Mucosa of stomach (tissue), 1 donor: ENCODE results near the gene KRTAP2-2.
"Not testable (repeated sequence)": the region's sequence is repeated elsewhere in the genome, so short reads cannot be mapped to it uniquely, and the experiment has no call there.

ENCODE experiments used
- H3K27me3 ChIP-seq: one replicate; pipeline ENCODE4 v1.7.0; 2013; ENCODE audit warnings: mild to moderate bottlenecking, low read length; ENCODE audit not compliant: control insufficient read depth, insufficient read depth
- H3K36me3 ChIP-seq: one replicate; pipeline ENCODE4 v1.7.0; 2013; ENCODE audit warnings: low read length; ENCODE audit not compliant: control insufficient read depth, insufficient read depth
- H3K4me1 ChIP-seq: one replicate; pipeline ENCODE4 v1.7.0; 2013; ENCODE audit warnings: mild to moderate bottlenecking, low read length; ENCODE audit not compliant: control insufficient read depth, insufficient read depth
- H3K4me3 ChIP-seq: one replicate; pipeline ENCODE4 v1.7.0; 2013; ENCODE audit warnings: low read length
- H3K9ac ChIP-seq: one replicate; pipeline ENCODE4 v1.7.0; 2013; ENCODE audit warnings: mild to moderate bottlenecking, low read length, moderate library complexity
- H3K9me3 ChIP-seq: one replicate; pipeline ENCODE4 v1.7.0; 2013; ENCODE audit warnings: mild to moderate bottlenecking, low read length, moderate library complexity; ENCODE audit not compliant: control insufficient read depth
- donor health status: Pancreatic carcinoma.

KRTAP2-2 gene, protein sequence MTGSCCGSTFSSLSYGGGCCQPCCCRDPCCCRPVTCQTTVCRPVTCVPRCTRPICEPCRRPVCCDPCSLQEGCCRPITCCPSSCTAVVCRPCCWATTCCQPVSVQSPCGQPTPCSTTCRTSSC

DNA sequence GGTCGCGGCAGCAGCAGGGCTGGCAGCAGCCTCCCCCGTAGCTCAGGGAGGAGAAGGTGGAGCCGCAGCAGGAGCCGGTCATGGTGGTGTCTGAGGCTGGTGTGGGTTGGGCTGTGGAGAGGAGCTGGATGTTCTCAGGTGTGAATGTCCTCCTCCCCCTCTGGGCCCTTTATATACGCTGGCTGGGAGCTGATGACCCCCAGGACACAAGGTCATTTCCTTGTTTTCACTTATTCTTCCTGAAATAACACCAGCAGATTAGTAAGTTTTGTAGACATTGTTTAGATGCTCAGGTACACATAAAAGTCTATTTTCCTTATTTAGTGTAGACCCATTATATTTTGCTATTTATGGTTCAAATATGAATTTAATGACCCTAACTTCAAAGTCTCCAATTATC lies at the start of gene KRTAP2-2:
KRTAP2-2 (minus strand) TSS at position 101 of the 400 bp plus-strand sequence; CDS start at position 82, 19 bp downstream.
- H3K4me1 ChIP-seq, H3K9me3 ChIP-seq, H3K27me3 ChIP-seq, H3K9ac ChIP-seq, H3K36me3 ChIP-seq, H3K4me3 ChIP-seq: not testable (repeated sequence)

DNA sequence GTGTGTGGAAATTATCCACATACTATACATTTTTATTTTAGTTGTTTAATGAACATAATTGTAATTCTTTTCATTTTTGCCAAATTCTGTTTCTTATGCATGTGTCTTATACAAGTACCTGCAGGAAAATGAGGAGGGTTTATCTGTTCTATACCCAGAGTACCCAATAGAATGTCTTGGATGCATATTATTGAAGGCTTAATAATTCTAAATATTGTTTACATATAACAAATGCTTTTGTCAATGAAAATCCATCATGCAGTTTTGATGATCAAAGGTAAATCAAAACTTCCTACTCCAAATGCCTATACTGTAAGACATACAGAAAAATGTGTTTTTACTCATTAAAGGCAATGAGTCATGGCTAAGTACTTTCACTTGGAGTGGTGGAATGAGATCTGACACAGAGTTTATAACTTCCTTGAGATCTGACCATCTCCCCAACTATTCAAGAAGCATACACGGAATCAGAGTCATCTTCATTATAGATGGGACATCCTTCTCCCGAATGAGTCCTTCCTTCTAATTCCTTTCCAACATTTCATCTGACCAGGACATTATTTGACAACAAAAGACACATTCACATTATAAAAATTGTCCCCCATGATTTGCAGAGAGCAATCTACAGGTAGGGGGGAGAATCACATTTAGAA lies 49.5 kb upstream of the KRTAP2-2 start:
- H3K4me3 ChIP-seq, H3K4me1 ChIP-seq, H3K9ac ChIP-seq, H3K9me3 ChIP-seq, H3K36me3 ChIP-seq, H3K27me3 ChIP-seq: not testable (repeated sequence)

DNA sequence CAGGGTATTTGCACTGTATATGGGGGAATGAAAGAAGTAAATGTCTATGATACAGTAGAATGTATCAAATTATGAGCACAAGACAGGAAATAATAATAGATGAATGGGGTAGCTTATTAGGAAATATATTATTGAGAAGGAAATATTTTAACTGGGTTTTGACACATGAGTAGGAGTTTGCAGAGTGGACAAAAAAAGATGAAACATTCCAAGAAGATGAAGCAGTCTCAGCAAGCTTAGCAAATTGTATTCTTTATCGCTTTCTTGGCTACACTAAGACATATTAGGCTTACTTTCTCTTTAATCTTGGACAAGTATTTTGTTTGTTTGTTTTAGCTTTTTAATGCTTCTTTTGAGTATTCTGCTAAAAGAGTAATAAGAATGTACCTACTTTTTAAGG lies 48.9 kb upstream of the KRTAP2-2 start:
- Histone ChIP-seq H3K36me3 (no peaks in the 10 kb centered on the region), H3K9me3 (no peaks in the 10 kb centered on the region), H3K27me3 (no peaks in the 10 kb centered on the region), H3K9ac (no peak overlapping the region), H3K4me3 (no peak overlapping the region), H3K4me1 (no peaks in the 10 kb centered on the region)

DNA sequence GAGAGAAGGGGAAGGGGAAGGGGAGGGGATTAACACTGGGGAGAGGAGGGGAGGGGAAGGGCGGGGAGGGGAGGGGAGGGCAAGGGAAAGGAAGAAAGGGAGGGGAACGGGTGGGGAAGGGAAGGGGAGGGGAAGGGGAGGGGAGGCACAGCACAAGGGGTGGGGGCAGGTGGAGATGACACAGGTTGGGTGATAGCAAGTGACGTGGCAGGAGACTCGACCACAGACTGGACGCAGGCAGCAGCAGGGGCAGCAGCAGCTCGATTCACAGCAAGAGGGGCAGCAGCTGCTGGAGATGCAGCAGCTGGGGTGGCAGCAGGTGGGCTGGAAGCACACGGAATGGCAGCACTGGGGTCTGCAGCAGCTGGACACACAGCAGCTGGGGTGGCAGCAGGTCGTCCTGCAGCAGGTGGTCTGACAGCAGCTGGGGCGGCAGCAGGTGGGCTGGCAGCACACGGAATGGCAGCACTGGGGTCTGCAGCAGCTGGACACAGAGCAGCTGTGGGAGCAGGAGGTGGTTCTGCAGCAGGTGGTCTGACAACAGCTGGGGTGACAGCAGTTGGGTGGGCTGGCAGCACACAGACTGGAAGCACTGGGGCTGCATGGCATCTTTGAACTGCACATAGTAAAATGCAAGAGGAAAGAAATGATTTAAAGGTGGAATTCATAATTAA lies 46.7 kb upstream of the KRTAP2-2 start, which contains the start of gene KRTAP4-16:
KRTAP4-16 (minus strand) TSS at position 624 of the 674 bp plus-strand sequence; CDS start at position 624, 0 bp downstream.
- no peak within 1 kb of the TSS for H3K4me3 ChIP-seq

DNA sequence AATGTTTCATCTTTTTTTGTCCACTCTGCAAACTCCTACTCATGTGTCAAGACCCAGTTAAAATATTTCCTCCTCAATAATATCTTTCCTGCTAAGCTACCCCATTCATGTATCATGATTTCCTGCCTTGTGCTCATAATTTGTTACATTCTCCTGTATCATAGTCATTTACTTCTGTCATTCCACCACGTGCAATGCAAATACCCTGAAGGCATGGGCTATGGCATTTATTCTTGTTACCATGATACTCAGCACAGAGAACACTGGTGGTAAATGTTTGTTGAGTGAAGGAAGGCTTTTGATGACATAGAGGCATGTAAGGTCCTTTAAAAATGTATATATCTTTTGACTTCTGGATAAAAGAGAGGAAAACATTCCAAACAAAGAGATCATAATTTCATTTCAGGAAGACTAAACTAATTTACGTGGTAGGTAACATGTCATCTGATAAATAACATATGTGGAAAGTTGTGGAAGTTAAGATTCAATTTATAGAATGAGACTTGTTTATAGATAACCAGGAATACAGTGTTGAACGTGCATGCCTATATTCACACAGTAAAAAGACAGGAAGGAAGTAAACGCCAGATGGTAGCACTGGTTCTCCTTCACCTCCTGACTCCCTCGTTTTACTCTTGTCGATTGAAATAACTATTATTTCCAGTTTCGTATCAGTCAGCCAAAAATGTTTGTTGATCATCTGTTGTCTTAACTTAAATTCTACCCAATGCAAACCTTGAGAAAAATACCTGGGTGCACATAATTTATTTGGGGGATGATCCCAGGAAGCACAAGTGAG lies 44.9 kb upstream of the KRTAP2-2 start:
- H3K27me3 ChIP-seq: not testable (repeated sequence)

More for the DNA sequence above, 46.7 kb upstream of the KRTAP2-2 start, which contains the start of gene KRTAP4-16:
- Histone ChIP-seq H3K27me3 (no peaks in the 10 kb centered on the region), H3K4me1 (no peaks in the 10 kb centered on the region), H3K36me3 (no peaks in the 10 kb centered on the region), H3K9me3 (no peaks in the 10 kb centered on the region), H3K9ac (no peak within 1 kb of the TSS)

DNA sequence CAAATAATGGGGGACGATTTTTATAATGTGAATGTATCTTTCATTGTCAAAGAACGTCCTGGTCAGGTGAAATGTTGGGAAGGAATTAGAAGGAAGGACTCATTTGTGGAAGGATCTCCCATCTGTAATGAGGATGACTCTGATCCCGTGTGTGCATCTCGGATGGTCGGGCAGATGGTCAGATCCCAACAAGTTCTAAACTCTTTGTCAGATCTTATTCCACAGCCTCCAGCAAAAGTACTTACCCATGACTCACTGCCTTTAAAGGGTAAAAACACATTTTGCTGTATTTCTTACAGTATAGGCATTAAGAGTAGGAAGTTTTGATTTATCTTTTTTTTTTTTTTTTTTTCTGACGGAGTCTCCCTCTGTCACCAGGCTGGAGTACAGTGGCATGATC lies 43.5 kb upstream of the KRTAP2-2 start:
- Histone ChIP-seq H3K36me3 (no peaks in the 10 kb centered on the region), H3K27me3 (no peaks in the 10 kb centered on the region), H3K4me3 (no peak overlapping the region), H3K4me1 (no peaks in the 10 kb centered on the region), H3K9me3 (no peaks in the 10 kb centered on the region), H3K9ac (no peak overlapping the region)

More for the DNA sequence above, 44.9 kb upstream of the KRTAP2-2 start:
- not testable (repeated sequence) for H3K4me1 ChIP-seq, H3K9me3 ChIP-seq, H3K4me3 ChIP-seq, H3K36me3 ChIP-seq, H3K9ac ChIP-seq

DNA sequence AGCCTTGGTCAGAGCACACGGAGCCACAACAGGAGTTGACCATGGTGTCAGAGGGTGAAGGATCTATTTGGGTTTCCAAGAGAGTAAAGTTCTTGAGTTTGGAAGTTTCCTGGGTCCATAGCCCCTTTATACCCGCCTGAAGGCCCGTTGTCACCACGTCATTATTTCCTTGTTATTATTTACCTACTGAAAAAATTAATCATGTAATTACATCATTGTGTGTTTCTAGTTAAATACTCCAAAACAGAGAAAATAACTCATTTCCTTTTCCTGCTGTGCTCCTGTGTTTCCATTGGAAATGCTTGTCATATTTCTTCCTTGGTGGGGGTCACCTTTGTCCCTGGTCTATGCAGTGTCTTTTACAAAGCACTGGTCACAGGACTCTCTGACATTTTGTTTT lies 43.0 kb upstream of the KRTAP2-2 start, which contains the start of gene KRTAP4-8:
KRTAP4-8 (minus strand) TSS at position 101 of the 400 bp plus-strand sequence; CDS start at position 43, 58 bp downstream.
- H3K9ac ChIP-seq: no peak within 1 kb of the TSS
- no peaks in the 10 kb centered on the region for H3K4me1 ChIP-seq
- no peaks in the 10 kb centered on the region for H3K27me3 ChIP-seq
- H3K9me3 ChIP-seq: no peaks in the 10 kb centered on the region
- no peak within 1 kb of the TSS for H3K4me3 ChIP-seq
- H3K36me3 ChIP-seq: no peaks in the 10 kb centered on the region

DNA sequence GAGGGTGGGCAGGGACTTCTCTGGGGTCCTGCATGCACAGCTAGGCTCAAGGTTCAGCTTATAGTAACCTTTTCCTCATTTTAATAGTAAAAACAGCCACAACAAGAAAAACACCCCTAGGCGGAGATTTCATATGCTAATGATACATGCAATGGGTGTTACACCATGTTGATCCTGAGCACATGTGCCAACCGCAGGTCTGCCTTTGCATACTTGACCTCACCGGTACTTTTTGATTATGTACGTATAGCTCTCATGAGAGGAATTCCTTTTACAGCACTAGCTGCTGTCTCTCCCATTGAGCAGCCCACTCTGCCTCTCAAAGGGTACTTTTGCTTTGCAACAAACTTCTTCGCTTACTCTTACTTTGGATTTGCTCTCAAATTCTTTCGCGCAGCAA lies 41.0 kb upstream of the KRTAP2-2 start:
- H3K27me3 ChIP-seq: no peaks in the 10 kb centered on the region
- no peak overlapping the region for H3K9ac ChIP-seq
- H3K36me3 ChIP-seq: no peaks in the 10 kb centered on the region
- no peaks in the 10 kb centered on the region for H3K9me3 ChIP-seq
- no peaks in the 10 kb centered on the region for H3K4me1 ChIP-seq
- H3K4me3 ChIP-seq: no peak overlapping the region

DNA sequence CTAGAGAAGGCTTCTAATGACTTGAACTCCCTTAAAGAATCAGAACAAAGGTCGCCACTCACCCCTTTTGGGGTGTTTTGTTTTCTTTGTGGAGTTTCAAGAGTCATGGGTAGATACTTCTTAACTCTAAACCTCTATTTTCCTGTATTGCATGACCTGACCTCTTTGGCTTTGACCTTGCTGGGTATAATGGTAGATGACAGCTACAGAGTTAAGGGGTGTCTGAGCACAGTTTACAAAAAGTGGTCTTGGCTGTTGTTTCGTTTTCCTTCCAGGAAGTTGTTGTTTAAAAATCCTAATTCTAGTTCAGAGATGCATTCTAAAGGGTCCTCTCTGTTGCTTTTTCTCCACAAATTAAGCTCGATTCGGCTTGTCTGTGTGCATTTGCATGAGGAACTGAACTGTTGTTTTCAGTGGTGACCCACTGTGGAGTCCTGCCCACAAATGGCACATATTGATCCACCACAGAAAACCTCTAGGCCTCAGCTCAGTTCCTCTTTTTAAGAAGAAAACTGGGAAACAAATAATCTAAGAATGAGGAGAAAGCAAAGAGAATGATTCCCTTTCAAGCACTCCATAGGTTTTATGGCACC lies 33.8 kb upstream of the KRTAP2-2 start:
- H3K4me1 ChIP-seq, H3K9me3 ChIP-seq, H3K9ac ChIP-seq, H3K36me3 ChIP-seq, H3K27me3 ChIP-seq, H3K4me3 ChIP-seq: not testable (repeated sequence)

DNA sequence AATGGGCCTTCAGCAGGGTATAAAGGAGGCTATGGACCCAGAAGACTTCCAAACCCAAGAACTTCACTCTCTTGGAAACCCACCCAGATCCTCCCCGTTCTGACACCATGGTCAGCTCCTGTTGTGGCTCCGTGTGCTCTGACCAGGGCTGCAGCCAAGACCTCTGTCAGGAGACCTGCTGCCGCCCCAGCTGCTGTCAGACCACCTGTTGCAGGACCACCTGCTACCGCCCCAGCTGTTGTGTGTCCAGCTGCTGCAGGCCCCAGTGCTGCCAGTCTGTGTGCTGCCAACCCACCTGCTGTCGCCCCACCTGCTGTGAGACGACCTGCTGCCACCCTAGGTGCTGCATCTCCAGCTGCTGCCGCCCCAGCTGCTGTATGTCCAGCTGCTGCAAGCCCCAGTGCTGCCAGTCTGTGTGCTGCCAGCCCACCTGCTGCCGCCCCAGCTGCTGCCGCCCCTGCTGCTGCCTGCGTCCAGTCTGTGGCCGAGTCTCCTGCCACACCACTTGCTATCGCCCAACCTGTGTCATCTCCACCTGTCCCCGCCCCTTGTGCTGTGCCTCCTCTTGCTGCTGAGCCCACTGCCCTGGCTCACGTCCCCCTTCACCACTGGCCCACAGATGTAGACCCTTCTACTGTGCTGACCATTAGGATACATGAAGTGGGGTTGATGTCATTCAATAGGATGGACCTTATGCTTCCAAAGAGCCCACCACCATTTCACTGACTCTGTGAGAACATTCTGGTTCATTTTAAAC lies 29.2 kb upstream of the KRTAP2-2 start, which contains the start of gene KRTAP4-7:
KRTAP4-7 (plus strand) TSS at position 51 of the 757 bp plus-strand sequence; CDS start at position 108, 57 bp downstream.
- H3K27me3 ChIP-seq, H3K9me3 ChIP-seq, H3K4me1 ChIP-seq, H3K4me3 ChIP-seq, H3K9ac ChIP-seq, H3K36me3 ChIP-seq: not testable (repeated sequence)

DNA sequence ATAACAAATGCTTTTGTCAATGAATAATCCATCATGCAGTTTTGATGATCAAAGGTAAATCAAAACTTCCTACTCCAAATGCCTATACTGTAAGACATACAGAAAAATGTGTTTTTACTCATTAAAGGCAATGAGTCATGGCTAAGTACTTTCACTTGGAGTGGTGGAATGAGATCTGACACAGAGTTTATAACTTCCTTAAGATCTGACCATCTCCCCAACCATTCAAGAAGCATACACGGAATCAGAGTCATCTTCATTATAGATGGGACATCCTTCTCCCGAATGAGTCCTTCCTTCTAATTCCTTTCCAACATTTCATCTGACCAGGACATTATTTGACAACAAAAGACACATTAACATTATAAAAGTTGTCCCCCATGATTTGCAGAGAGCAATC lies 28.4 kb upstream of the KRTAP2-2 start:
- H3K27me3 ChIP-seq, H3K4me1 ChIP-seq, H3K4me3 ChIP-seq, H3K36me3 ChIP-seq, H3K9me3 ChIP-seq, H3K9ac ChIP-seq: not testable (repeated sequence)
